GM21367 (cell line): ENCODE measurements around the gene COL27A1.
A peak's percentile ranks its signal among the peaks of the same experiment; 100 is the strongest.
"Not testable (repeated sequence)": the region's sequence is repeated elsewhere in the genome, so short reads cannot be mapped to it uniquely, and the experiment has no call there.

Experiments used
- ATAC-seq: cut with Tn5 transposase; IDR thresholded peaks from one replicate; pipeline ENCODE4 v1.9.1; 2021; ENCODE audit not compliant: unreplicated experiment

COL27A1 gene

GRCh38 chr9:114331229-114332195 lies 176.2 kb downstream of the COL27A1 start:
- ATAC-seq = not testable (repeated sequence)

GRCh38 chr9:114332474-114333040 lies 177.2 kb downstream of the COL27A1 start:
- ATAC-seq = not testable (repeated sequence)

- ATAC-seq = not testable (repeated sequence)
Observed at GRCh38 chr9:114333718-114334117, 178.4 kb downstream of the COL27A1 start.

- no peak for ATAC-seq
Observed at GRCh38 chr9:114334490-114334889, 179.2 kb downstream of the COL27A1 start.

GRCh38 chr9:114335745-114336144 lies 180.4 kb downstream of the COL27A1 start:
- no peak for ATAC-seq

GRCh38 chr9:114336157-114336556 lies 180.8 kb downstream of the COL27A1 start:
- ATAC-seq = no peak

GRCh38 chr9:114336699-114337395 lies 181.5 kb downstream of the COL27A1 start:
- no peak for ATAC-seq

- ATAC-seq = no peak
Observed at GRCh38 chr9:114338187-114338586, 182.8 kb downstream of the COL27A1 start.

- ATAC-seq = peak; percentile 43
Observed at GRCh38 chr9:114339130-114339908, 184.0 kb downstream of the COL27A1 start.

GRCh38 chr9:114341152-114341830 lies 186.0 kb downstream of the COL27A1 start:
- ATAC-seq = no peak

GRCh38 chr9:114341991-114342390 lies 186.7 kb downstream of the COL27A1 start:
- no peak for ATAC-seq

GRCh38 chr9:114342755-114343440 lies 187.6 kb downstream of the COL27A1 start:
- ATAC-seq = no peak

- no peak for ATAC-seq
Observed at GRCh38 chr9:114343471-114344187, 188.3 kb downstream of the COL27A1 start.

GRCh38 chr9:114344188-114344566 lies 188.8 kb downstream of the COL27A1 start:
- ATAC-seq = no peak

GRCh38 chr9:114344692-114345091 lies 189.4 kb downstream of the COL27A1 start:
- ATAC-seq = no peak

GRCh38 chr9:114345493-114346065 lies 190.2 kb downstream of the COL27A1 start:
- no peak for ATAC-seq

GRCh38 chr9:114346146-114346545 lies 190.8 kb downstream of the COL27A1 start:
- no peak for ATAC-seq

- no peak for ATAC-seq
Observed at GRCh38 chr9:114347675-114348074, 192.3 kb downstream of the COL27A1 start.
